HepG2 (cell line): ENCODE results near the gene KRTAP12-4. TPM values are rescaled to one million over a fixed set of nuclear protein-coding genes. Genes with fewer than 3 reads are reported as not detected.

Experiments
- BATF2 ChIP-seq: sonication (generic); formaldehyde crosslinking; IDR thresholded peaks from 2 replicates; pipeline ENCODE4 v1.8.0; 2022; ENCODE audit warnings: mild to moderate bottlenecking, missing genetic modification reagents, moderate library complexity
- CBX1 ChIP-seq: IDR thresholded peaks from one replicate; pipeline ENCODE4 v1.6.1; 2016; ENCODE audit warnings: antibody characterized with exemption, low read depth
- EZH2 ChIP-seq: conservative IDR thresholded peaks from 2 replicates; pipeline ENCODE4 v1.6.1; 2012; ENCODE audit warnings: mild to moderate bottlenecking, low read depth, low read length, moderate library complexity
- FOSL1 ChIP-seq: sonication (generic); formaldehyde crosslinking; IDR thresholded peaks from 2 replicates; pipeline ENCODE4 v1.9.0; 2021; ENCODE audit warnings: missing genetic modification reagents, borderline replicate concordance
- HOXA9 ChIP-seq: sonication (generic); formaldehyde crosslinking; IDR thresholded peaks from 2 replicates; pipeline ENCODE4 v1.8.1; 2022; ENCODE audit warnings: missing genetic modification reagents, mild to moderate bottlenecking, moderate library complexity, borderline replicate concordance
- JUND ChIP-seq: sonication (generic); formaldehyde crosslinking; IDR thresholded peaks from 2 replicates; pipeline ENCODE4 v1.8.0; 2022; ENCODE audit warnings: mild to moderate bottlenecking, missing genetic modification reagents
- KDM1A ChIP-seq: IDR thresholded peaks from 2 replicates; pipeline ENCODE4 v1.6.1; 2016; ENCODE audit warnings: missing compliant biosample characterization
- KDM5B ChIP-seq: sonication (generic); formaldehyde crosslinking; IDR thresholded peaks from 2 replicates; pipeline ENCODE4 v1.4.0; 2020; ENCODE audit warnings: missing genetic modification reagents, mild to moderate bottlenecking, borderline replicate concordance
- MEIS2 ChIP-seq: sonication (generic); formaldehyde crosslinking; IDR thresholded peaks from 2 replicates; pipeline ENCODE4 v1.9.0; 2021; ENCODE audit warnings: mild to moderate bottlenecking, missing genetic modification reagents
- MXD1 ChIP-seq: sonication (generic); formaldehyde crosslinking; IDR thresholded peaks from 2 replicates; pipeline ENCODE4 v1.4.0; 2020; ENCODE audit warnings: mild to moderate bottlenecking, missing genetic modification reagents
- POGZ ChIP-seq: sonication (generic); formaldehyde crosslinking; IDR thresholded peaks from 2 replicates; pipeline ENCODE4 v1.4.0; 2020; ENCODE audit warnings: mild to moderate bottlenecking, missing genetic modification reagents
- SUZ12 ChIP-seq: fragments of 150-350 bp; IDR thresholded peaks from 2 replicates; pipeline ENCODE4 v1.6.1; 2014; ENCODE audit warnings: low read depth, low read length
- TEAD3 ChIP-seq: optimal IDR thresholded peaks from 2 replicates; pipeline ENCODE3; 2016; ENCODE audit warnings: borderline replicate concordance
- TOPORS ChIP-seq: sonication (generic); formaldehyde crosslinking; IDR thresholded peaks from 2 replicates; pipeline ENCODE4 v1.8.0; 2023; ENCODE audit warnings: mild to moderate bottlenecking, missing genetic modification reagents
- ZBTB25 ChIP-seq: IDR thresholded peaks from 2 replicates; pipeline ENCODE4 v1.6.1; 2018; ENCODE audit warnings: missing genetic modification reagents
- ZFP90 ChIP-seq: sonication (generic); formaldehyde crosslinking; IDR thresholded peaks from 2 replicates; pipeline ENCODE4 v1.8.0; 2022; ENCODE audit warnings: missing genetic modification reagents, mild to moderate bottlenecking, inconsistent platforms, borderline replicate concordance
- ZNF292 ChIP-seq: sonication (generic); formaldehyde crosslinking; IDR thresholded peaks from 2 replicates; pipeline ENCODE4 v1.8.1; 2022; ENCODE audit warnings: mild to moderate bottlenecking, low read depth, missing genetic modification reagents, borderline replicate concordance
- ZNF468 ChIP-seq: sonication (generic); formaldehyde crosslinking; IDR thresholded peaks from 2 replicates; pipeline ENCODE4 v1.8.0; 2022; ENCODE audit warnings: mild to moderate bottlenecking, moderate library complexity, missing genetic modification reagents
- ZNF766 ChIP-seq: sonication (generic); formaldehyde crosslinking; IDR thresholded peaks from 2 replicates; pipeline ENCODE4 v1.5.0; 2020; ENCODE audit warnings: missing genetic modification reagents, borderline replicate concordance
- ZNF775 ChIP-seq: sonication (generic); formaldehyde crosslinking; IDR thresholded peaks from 2 replicates; pipeline ENCODE4 v1.4.0; 2020; ENCODE audit warnings: missing genetic modification reagents, mild to moderate bottlenecking, moderate library complexity, borderline replicate concordance
- ZXDC ChIP-seq: sonication (generic); formaldehyde crosslinking; IDR thresholded peaks from 2 replicates; pipeline ENCODE4 v1.5.0; 2020; ENCODE audit warnings: mild to moderate bottlenecking, missing genetic modification reagents
- polyA plus RNA-seq, 8 experiments: library from polyadenylated mRNA; depleted of rRNA in 3 of 8; stranded (reverse) in 7 of 8; unstranded in 1 of 8; fragments of >200 nt; fragmentation: Illumina TruSeq in 4 of 8; extraction: Trizol in 4 of 8; gene quantifications; 2 replicates each; pipeline versions ENCODE4 v1.2.1 to v1.2.3, GENCODE V29; 2011 to 2016; ENCODE audit warnings: low read depth in 4 of 8, missing spikeins in 1 of 8, mixed read lengths in 1 of 8; ENCODE audit not compliant: insufficient read depth in 1 of 8
- total RNA-seq, 5 experiments: library from RNA; depleted of rRNA; stranded (reverse); fragments of >200 nt; fragmentation: Illumina TruSeq; extraction: Trizol; gene quantifications; 2 replicates each; pipeline ENCODE4 v1.2.3, GENCODE V29; 2016; ENCODE audit warnings: low read depth in 1 of 5

Gene KRTAP12-4
- total and polyA plus RNA-seq, 2 of the 13 experiments (the other 11 are each of a cell fraction or from before 2014, with no cell fraction given), result not detected

- TF ChIP-seq ZXDC (CRISPR knock-in tag) (no peak), KDM5B (CRISPR knock-in tag) (0 out of 2 replicates have a peak, but pooled peaks have one; percentile 2), ZNF468 (CRISPR knock-in tag) (no peak), POGZ (CRISPR knock-in tag) (no peak), BATF2 (CRISPR knock-in tag) (no peak), ZBTB25 (CRISPR knock-in tag) (no peak), ZNF292 (peak; percentile 54; the same call in 1 of the 2 replicates), HOXA9 (CRISPR knock-in tag) (no peak), JUND (CRISPR knock-in tag) (peak; percentile 46; the same call in 1 of the 2 replicates), MEIS2 (peak; percentile 44; the same call in 1 of the 2 replicates), CBX1 (no peak), SUZ12 (no peak), ZNF775 (CRISPR knock-in tag) (no peak), TOPORS (CRISPR knock-in tag) (no peak), ZFP90 (CRISPR knock-in tag) (0 out of 2 replicates have a peak, but pooled peaks have one; percentile 22), KDM1A (no peak), EZH2 (no peak), ZNF766 (CRISPR knock-in tag) (peak; percentile 51; the same call in 1 of the 2 replicates), TEAD3 (CRISPR knock-in tag) (peak; percentile 54), MXD1 (CRISPR knock-in tag) (no peak), FOSL1 (CRISPR knock-in tag) (no peak)
Observed at GRCh38 chr21:44700101-44701022, 45.9 kb upstream of the KRTAP12-4 start (continued).
